HG03354 (cell line): Measurements from ENCODE around the gene MYRF.

Experiments used
- ATAC-seq: cut with Tn5 transposase; IDR thresholded peaks from one replicate; pipeline ENCODE4 v1.9.1; 2021; ENCODE audit warnings: mild to moderate bottlenecking; ENCODE audit not compliant: unreplicated experiment, poor library complexity, severe bottlenecking

MYRF gene

GRCh38 chr11:61737636-61738386 is 14.6 kb upstream of the MYRF start:
- no peak for ATAC-seq

DNA sequence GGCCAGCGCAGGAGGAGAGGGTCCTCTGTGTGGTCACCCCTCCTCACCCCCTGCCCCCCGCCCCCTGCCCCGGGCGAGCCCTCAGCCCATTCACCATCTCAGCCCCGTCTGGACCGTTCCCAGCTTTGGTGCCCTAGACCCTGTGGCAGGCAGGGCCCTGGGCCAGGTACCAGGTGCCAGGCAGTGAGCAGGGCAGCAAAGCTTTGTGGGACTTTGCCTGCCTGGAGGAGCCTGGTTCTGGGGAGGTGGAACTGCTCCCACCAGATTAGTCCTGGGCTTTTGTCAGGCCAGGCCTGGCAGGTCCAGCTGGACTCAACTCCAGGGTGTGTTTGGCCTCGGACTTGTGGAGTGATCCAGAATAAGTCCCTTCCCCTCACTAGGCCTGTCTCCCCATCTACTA is 13.7 kb upstream of the MYRF start:
- no peak for ATAC-seq

DNA sequence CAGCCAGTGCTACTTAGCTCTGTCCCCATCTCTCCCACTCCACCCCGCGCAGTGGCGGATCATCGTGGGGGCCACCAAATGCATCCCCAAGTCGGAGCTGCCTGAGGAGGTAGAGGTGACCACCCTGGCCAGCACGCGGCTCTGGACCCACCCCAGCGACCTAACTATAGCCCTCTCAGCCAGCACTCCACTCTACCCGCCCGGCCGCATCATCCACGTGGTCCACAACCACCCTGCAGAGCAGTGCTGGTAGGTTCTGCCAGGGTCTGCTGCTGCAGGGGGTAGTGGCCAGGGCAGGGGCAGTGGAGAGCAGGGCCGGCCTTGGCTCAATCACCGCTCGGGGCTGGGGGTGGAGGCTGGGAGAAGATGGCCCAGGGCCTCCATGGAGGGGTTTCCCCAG is 13.0 kb upstream of the MYRF start:
- ATAC-seq: no peak

DNA sequence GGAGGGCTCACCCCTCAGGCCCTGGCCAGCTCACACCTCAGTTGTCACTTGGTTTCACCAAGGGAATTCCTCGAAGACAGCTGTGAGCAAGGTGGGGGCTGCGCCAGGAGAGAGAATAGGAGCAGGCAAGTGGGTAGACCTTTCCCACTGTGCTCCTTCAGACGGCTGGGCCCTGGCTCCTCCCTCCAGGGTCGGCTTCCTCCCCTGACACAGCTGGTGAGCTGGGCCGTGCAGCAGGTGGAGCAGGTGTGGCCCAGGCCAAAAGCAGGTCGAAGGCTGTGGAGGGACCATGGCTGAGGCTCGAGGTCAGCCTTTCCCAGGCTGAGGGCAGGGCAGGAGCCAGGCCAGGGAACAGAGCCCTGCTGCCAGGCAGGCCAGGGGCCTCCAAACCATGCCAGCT is 12.5 kb upstream of the MYRF start:
- no peak for ATAC-seq

DNA sequence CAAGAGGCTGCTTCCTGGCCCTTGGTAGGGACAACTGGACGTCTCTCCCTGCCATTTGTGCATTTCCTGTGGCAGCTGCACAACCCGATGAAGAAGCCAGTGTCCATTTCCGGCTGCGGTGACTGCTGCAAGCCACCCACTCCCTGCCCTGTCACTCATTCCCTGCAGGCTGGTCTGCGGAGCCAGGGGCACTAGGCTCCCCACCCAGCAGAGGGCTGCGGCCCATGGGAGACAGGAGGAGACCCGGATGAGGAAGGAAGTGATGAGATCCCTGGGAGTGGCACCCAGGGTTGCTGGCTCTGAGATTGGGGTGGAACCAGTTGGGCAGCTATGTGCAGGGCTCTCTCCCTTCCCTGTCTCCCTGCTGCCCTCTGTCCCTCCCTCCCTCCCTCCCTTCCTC is 10.0 kb upstream of the MYRF start:
- ATAC-seq: no peak

DNA sequence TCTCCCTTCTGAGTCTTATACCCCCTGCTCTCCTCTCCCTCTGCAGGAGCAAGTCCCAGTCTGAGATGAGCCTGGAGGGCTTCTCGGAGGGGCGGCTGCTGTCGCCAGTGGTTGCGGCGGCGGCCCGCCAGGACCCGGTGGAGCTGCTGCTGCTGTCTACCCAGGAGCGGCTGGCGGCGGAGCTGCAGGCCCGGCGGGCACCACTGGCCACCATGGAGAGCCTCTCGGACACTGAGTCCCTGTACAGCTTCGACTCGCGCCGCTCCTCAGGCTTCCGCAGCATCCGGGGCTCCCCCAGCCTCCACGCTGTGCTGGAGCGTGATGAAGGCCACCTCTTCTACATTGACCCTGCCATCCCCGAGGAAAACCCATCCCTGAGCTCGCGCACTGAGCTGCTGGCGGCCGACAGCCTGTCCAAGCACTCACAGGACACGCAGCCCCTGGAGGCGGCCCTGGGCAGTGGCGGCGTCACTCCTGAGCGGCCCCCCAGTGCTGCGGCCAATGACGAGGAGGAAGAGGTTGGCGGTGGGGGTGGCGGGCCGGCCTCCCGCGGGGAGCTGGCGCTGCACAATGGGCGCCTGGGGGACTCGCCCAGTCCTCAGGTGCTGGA is 8.8 kb upstream of the MYRF start:
- ATAC-seq: no peak

GRCh38 chr11:61744181-61744580 is 8.3 kb upstream of the MYRF start:
- ATAC-seq: no peak

DNA sequence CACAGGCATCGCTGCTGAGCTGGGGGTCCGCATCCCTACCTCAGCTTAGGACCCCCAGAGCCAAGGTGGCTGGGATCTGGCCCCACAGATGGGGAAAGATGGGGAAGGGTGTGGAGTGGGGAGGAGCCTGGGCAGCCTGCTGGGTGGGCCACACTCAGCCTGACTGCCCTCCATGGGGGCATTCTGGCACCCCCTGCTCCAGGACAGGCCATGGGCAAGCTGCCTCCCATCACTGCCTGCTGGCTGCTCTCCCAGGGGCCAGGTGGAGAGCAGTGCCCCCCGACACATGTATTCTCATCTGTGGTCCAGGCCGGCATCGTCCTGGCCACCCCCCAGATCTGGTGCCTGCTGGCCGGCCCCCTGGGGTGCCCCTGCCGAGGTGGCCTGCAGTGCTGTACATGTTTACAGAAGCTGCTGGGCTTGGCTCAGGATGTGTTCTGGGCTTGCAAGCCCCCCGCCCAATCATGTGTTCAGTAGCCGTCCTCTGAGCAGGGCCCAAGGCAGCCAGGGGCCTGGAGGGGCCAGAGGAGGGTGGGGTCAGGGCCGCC is 7.8 kb upstream of the MYRF start:
- no peak for ATAC-seq

DNA sequence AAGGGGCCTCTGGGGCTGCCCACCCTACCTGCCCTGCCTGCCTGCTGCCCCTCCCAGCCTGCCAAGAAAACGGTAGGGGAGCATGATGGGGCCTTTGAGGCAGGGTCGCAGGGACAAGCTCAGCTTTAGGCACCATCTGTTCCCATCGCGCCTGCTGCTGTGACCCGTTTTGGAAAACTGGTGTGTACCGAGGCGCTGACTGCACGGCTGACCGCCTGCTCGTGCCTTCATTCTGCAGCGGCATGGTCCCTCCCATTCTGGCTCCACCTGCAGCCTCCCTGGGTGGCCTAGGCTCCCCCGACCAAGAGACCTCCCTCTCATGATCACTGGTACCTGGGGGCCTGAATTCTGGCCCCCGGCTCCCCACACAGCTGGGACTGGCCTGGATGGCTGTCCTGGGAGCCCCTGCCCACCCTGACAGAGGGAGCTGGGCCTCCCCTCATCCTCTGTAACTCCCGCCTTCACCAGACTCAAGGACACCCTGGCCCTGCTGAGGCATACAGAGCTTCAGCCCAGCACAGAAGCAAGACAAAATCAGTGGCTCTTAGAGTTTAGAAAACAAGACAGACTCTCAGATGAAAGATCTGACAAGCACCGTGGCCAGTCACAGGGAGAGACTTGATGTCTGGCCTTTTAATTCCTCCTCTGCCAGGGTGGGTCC is 6.5 kb upstream of the MYRF start:
- ATAC-seq: no peak

DNA sequence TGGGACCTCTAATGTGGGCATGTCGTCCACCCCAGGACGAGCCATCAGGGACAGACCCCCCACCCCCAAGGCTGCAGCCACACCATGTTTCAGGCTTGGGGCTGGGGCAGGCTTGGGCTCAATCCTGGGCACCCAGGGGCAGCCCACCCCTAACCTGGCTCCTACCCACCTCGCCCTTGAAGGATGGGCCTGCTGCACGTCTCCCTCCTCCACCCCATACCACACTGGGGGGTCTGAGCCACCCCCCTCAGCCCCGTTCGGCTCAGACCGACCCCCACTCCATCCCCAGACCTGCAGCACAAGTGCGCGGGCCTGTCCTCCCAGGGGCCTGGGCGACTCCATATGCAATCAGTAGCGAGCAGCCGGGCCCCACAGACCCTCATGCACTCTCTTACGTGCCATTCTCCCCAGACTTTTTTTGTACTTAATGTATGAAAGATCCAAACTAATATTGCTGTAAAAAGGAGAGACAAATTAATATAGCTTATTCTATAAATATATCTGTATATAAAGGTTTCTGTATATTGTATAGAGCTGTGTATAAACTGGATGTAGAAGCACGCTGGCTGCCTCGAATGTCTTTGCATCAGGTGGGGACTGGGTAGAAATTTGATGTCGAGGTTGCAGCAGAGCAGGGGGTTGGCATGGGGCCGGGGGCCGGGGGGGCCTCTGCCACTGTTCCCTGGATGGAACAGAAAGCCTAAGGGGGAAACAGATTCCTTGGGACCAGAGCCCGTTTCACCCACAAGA is 5.8 kb upstream of the MYRF start:
- ATAC-seq: no peak

- no peak for ATAC-seq
These were observed 5.1 kb upstream of the MYRF start for GRCh38 chr11:61747192-61747966.

DNA sequence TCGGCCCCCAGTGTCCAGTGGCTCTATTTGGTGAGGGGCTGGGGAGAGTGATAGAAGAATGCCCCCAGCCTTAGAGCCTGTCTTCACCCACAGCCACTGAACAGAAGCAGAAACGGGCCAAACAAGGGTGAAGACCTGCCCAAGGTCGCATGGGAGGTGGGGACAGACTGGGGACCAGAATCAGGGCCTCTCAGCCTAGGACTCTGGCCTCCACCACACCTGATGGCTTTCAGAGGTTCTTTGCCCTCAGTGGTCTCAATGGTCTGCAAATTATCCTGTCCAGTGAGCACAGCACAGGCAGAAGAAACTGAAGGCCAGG is 4.5 kb upstream of the MYRF start:
- no peak for ATAC-seq

GRCh38 chr11:61749591-61750217 is 2.7 kb upstream of the MYRF start:
- no peak for ATAC-seq

DNA sequence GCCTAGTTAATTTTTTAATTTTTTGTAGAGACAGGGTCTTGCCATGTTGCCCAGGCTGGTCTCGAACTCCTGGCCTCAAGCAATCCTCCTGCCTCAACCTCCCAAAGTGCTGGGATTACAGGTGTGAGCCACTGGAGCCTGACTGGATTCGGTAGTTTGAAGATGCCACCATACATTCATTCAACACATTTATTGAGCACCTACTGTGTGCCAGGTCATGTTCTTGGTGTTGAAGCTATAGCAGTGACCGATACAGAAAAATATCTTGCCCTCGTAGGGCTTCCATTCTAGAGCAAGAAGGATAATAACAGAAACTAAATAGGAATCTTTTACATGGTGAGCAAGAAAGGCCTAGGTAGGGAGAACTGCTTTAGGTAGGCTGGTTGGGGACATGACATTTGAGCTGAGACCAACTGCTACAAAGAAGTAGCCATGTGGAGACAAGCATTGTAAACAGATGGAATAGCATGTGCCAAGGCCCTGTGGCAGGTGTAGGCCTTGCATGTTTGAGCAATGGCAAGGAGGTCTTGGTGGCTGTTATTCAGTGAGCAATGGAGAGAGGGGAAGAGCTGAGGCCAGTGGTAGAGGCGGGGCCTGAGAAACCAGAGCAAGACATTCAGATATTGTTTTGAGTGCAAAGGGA is 1.7 kb upstream of the MYRF start:
- ATAC-seq: no peak

DNA sequence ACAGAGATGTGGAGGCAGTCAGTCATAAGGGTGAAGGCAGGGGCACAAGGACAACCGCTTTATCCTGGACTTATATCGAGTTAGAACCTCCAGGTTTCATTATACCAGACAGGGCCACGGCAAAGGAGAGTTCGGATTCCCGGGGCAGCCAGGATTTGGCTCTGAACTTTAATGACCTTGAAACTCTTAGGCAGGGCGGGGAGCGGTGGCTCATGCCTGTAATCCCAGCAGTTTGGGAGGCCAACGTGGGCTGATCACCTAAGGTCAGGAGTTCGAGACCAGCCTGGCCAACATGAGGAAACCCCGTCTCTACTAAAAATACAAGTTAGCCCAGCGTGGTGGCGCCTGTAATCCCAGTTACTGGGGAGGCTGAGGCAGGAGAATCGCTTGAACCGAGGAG is 1.1 kb upstream of the MYRF start:
- no peak for ATAC-seq

DNA sequence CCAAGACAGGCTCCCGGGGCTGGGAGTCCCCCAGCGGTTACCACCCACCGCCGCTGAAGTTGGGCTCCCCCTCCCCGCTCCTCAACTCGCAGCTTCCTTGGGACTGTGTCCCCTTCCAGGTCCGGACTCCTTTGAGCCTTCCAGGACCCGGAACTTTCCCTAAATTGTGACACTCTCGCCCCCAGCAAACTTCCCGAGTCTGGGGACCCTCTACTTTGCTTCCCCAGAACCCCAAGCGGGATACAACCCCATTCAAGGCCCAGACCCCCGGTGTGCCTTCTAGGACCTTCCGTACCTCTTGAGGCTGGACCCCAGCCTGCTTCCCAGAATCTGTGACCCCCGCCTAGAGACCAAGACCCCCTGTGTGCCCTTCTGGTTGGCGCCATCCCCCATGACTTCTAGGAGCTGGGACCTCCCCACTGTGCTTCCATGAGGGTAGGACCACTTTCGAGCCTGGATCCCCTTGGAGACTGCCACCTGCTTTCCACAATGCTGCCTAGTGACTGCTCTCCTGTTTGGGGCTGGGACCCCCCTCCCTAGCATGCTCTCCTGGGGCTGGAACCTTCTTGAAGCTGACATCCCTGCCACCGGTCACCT is 587 bp downstream of the MYRF start:
- no peak for ATAC-seq

DNA sequence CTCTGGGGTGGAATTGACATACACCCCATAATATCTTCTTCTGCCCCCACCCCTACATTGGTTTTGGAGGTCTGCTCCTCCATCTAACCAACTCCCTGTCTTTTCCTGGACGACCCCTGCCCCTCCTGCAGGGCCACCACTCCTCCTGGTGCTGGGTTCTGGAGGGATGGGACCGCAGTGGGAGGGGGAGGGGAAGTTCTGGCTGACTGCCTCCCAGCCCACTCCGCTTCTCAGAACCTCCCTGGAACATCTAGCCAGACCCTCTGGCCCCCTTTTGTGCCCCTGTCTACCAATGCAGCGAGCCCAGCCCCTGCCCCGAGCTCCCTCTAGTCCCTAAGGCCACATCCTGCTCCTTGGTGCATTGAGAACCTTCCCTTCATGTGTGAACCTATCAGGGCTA is 1.2 kb downstream of the MYRF start:
- no peak for ATAC-seq
